ENCODE measurements around the gene SPDEF. TPM values are rescaled to one million over a fixed set of nuclear protein-coding genes. Genes with fewer than 3 reads are reported as not detected.

SPDEF gene
- total RNA-seq, 1 donor from 2014 or later, result not detected

GRCh38 chr6:34546551-34547321 is 9.4 kb downstream of the SPDEF start:
- intact Hi-C loops (cut with micrococcal nuclease), result no loop called here

DNA sequence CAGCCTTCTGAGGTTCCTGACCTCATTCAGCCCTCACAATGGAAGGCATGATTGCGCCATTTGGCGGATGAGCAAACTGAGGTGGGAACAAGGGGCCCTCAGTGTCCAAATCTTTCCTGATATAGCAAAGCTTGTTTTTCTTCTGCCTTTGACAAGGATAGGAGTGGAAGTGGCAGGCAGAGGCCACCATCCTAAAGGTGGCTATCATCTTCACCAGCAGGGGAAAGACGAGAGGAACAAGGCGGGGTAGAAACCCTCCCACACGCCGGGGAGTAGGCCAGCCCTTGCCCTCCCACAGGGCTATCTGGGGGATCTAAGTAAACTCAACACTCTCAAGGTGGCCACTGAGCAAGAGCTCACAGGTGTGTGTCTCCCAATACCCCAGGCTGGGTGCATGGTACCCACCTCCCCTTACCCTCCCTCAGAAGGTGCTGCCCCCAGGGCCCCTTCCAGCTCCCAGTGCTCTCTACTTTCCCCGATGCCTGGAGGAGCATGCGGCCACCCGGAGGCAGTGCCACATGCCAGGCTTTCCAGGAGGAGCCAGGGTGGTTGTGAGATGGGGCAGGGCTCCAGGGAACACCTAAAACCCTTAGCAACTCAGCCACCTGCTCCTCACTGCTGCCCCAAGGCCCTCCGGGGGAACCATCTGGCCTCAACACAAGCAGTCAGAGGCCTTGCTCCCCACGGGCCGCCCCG is 11.2 kb downstream of the SPDEF start:
- intact Hi-C loops (cut with micrococcal nuclease), result no loop called here

- intact Hi-C loops (cut with micrococcal nuclease), result no loop called here
These were observed 12.0 kb downstream of the SPDEF start for GRCh38 chr6:34544052-34544604.

GRCh38 chr6:34543421-34543820 is 12.7 kb downstream of the SPDEF start:
- intact Hi-C loops (cut with micrococcal nuclease), result no loop called here

- intact Hi-C loops (cut with micrococcal nuclease), result no loop called here
These were observed 15.3 kb downstream of the SPDEF start for GRCh38 chr6:34540841-34541240.

DNA sequence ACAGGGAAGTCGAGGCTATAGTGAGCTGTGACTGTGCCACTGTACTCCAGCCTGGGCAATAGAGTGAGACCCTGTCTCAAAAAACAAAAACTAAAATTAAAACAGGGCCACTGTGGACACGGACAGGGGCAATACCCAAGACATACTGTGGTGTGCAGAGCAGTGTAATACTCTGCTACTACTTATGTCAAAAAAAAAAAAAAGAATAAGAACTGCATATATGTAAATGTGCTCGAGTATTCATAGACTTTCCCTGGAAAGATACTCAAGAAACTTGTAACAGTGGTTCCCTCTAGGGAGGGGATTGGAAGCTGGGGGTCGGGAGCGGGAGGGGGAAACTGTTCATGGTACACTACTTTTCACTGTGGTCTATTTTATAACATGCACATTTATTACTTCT is 15.9 kb downstream of the SPDEF start:
- intact Hi-C loops (cut with micrococcal nuclease), result no loop called here

GRCh38 chr6:34539181-34539580 is 16.9 kb downstream of the SPDEF start:
- intact Hi-C loops (cut with micrococcal nuclease), result no loop called here

DNA sequence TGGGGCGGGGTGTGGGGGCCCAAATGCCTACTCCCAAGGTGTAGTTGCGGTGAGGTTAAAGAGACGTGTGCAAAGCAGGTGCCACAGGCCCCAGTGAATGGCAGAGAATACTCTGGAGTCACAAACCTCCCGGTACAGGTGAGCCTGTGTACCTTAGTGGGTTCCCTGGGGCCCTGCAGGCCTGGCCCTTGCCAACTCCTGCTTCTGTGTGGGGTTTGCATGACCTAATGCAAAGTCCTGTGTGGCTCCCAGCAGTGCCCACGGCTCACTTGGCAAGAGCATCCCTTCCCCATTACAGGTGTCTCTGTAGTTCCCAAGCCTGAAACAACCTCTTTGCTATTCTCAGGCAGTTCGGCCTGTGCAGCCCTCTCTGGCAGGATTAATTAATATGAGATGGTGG is 17.5 kb downstream of the SPDEF start:
- intact Hi-C loops (cut with micrococcal nuclease), result no loop called here

GRCh38 chr6:34537922-34538550 is 18.1 kb downstream of the SPDEF start:
- intact Hi-C loops (cut with micrococcal nuclease), result no loop called here

DNA sequence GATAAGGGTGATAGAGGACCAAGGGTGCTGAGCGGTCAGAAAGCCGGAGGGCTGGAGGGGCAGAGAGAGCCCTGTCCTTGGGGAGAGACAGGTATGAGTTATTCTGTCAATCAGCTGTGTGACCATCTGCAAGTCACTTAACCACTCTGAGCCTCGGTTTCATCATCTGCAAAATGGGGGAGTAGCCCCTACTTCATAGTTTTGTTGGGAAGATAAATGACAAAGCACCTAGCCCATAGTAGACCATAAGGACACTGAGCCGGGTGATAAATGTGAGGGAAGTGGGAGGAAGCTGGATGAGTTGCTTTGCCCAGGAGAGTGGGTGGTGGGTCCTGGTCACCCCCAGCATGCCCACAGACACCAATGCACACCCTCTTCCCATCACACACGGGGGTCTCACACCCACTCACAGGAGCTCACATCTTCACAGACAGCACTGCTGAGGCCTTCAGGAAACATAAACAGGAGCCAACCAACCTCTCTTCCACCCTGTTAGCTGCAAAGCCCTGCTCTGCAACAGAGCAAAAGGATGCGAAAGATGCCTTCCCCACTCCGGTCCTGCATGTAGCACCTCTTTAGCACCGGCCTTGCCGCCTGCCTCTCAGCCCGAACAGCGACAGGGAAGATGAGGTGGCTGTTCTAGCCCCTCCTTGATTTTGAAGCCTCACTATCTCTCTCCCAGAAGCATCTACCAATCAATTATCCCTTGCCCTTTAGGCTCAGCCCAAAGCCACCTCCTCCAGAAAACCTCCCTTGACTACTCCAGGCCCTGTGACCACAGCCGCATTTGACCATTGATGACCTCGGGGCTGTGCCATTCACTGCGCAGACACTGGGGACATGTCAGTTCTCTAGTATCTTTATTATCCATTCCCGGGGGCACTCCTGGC is 18.9 kb downstream of the SPDEF start:
- intact Hi-C loops (cut with micrococcal nuclease), result no loop called here

GRCh38 chr6:34536251-34536958 is 19.7 kb downstream of the SPDEF start:
- intact Hi-C loops (cut with micrococcal nuclease), result no loop called here

DNA sequence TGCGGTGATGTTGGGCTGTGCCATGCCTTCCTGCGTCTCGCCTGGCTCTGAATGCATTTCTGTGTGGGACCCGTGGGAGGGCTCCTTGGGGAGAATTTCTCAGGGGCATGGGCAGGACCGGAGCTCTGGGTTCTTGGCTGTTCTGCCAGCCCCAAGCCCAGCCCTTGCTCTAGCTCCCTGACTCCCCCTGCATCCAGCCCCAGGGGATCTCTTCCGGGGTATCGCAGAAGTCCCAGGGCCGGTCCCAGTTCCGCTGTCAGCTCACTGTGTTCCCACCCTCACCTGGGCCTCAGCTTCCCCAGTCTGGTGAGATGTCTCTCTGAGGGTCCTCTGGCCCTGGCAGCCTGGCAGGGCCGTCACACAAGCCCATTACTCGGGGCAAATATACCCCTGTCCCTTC is 20.5 kb downstream of the SPDEF start:
- intact Hi-C loops (cut with micrococcal nuclease), result no loop called here

- intact Hi-C loops (cut with micrococcal nuclease), result no loop called here
These were observed 20.9 kb downstream of the SPDEF start for GRCh38 chr6:34535199-34535598.

DNA sequence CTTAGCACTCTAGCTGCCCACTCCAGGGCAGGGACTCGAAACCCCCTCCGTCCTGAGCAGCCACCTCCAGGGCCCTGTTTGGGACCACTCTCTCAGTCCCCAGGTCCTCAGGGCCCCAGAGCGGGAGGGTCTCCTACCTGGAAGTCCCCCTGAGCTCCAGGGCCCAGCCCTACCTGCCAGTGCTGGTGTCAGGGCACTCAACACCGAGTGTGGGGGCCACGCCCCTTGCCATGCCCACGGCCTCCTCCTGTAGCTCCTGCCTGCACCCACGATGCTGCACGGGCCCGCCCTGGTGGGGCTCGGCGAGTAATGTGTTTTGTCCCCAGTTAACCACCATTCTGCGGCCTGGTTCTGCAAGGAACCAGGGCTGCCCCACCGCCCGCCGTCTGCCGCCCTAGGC is 21.5 kb downstream of the SPDEF start:
- intact Hi-C loops (cut with micrococcal nuclease), result no loop called here

GRCh38 chr6:34534146-34534545 is 22.0 kb downstream of the SPDEF start:
- intact Hi-C loops (cut with micrococcal nuclease), result no loop called here

DNA sequence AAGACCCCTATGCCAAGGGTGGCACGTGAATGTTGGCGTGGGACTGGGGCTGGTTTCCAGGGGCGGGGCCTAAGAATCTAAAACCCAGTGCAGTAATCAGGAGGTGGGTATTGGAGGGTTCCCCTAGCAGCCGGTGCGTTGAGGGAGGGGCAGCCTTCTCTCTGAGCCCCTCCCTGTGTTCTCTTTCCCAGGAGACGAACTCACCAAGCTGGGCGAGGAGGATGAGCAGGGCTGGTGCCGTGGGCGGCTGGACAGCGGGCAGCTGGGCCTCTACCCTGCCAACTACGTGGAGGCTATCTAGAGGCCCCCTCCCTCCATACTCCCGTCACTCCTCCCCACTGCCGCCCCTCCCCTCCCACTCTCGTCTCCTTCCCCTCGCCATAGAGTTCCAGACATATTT is 23.9 kb downstream of the SPDEF start:
- intact Hi-C loops (cut with micrococcal nuclease), result no loop called here

DNA sequence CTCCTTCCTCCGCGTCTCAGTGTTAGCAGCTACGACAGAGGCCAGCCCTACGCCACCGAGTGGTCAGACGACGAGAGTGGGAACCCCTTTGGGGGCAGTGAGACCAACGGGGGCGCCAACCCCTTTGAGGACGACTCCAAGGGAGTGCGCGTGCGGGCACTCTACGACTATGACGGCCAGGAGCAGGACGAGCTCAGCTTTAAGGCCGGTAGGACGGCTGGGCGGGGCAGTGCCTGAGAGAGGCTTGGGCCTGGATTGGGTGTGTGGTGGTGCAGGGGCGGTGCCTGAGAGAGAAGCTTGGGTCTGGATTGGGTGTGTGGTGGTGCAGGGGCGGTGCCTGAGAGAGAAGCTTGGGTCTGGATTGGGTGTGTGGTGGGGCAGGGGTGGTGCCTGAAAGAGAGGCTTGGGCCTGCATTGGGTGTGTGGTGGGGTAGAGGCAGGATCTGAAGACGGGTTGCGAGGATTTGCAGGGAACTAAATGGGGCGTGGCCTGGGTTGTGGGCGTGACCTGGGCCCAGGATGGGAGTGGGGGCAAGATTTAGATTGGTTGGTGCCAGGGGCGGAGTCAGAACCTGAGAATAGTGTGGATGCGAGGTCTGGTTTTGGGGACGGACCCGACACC is 24.4 kb downstream of the SPDEF start:
- intact Hi-C loops (cut with micrococcal nuclease), result no loop called here

GRCh38 chr6:34530753-34531365 is 25.3 kb downstream of the SPDEF start:
- intact Hi-C loops (cut with micrococcal nuclease), result no loop called here

DNA sequence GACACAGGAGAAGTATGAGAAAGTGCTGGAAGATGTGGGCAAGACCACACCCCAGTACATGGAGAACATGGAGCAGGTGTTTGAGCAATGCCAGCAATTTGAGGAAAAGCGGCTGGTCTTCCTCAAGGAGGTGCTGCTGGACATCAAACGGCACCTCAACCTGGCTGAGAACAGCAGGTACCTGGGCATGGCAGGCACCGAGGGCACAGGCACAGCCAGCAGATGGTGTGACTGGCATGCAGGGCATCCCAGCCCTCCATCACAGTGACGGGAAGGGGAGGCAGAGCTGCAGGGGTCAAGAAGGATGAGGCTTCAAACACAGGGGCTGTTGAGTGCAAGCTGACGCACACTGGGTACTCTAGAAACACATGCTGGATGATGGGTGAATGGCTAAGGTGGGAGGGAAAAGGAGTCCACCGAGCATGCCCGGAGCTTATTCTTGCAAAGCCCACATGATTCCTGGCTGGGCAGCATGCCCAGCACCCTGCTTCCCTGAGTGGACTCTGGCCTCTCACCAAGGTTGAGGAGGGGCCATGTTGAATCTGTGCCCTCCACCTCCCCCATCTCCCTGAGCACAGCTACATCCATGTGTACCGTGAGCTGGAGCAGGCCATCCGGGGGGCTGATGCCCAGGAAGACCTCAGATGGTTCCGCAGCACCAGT is 26.3 kb downstream of the SPDEF start:
- intact Hi-C loops (cut with micrococcal nuclease), result no loop called here

Data from T-helper 1 cell treated with Interleukin-12 subunit alpha and Interleukin-12 subunit beta and Interleukin-4 antibody, amounts not matched to agents 30 ng/mL and 1 ng/mL, for 36 hours (primary cell).